HUES64 (cell line): ENCODE data around the gene IL1RAPL1.

Source experiments
- H3K27ac ChIP-seq: 2 replicates; pipeline ENCODE4 v1.7.0; 2013; ENCODE audit warnings: low read depth, low read length, inconsistent platforms
- H3K27me3 ChIP-seq: 2 replicates; pipeline ENCODE4 v1.6.1; 2013; ENCODE audit warnings: mild to moderate bottlenecking, low read length; ENCODE audit not compliant: insufficient read depth
- H3K36me3 ChIP-seq: 2 replicates; pipeline ENCODE4 v1.6.1; 2013; ENCODE audit warnings: mild to moderate bottlenecking, low read length; ENCODE audit not compliant: insufficient read depth
- H3K4me1 ChIP-seq: 2 replicates; pipeline ENCODE4 v1.6.1; 2013; ENCODE audit warnings: mild to moderate bottlenecking, low read length, moderate library complexity; ENCODE audit not compliant: insufficient read depth
- H3K4me3 ChIP-seq: 2 replicates; pipeline ENCODE4 v1.5.1; 2013; ENCODE audit warnings: mild to moderate bottlenecking, low read length, moderate library complexity
- H3K9ac ChIP-seq: 2 replicates; pipeline ENCODE4 v1.6.1; 2013; ENCODE audit warnings: mild to moderate bottlenecking, low read depth, low read length
- H3K9me3 ChIP-seq: 2 replicates; pipeline ENCODE4 v1.6.1; 2013; ENCODE audit warnings: low read depth, low read length; ENCODE audit not compliant: insufficient read depth
- WGBS: fragments of 150-250, 120-280 bp; methylation state at CpG from one replicate; pipeline ENCODE4 v1.1.7; 2013; ENCODE audit warnings: missing lambda C conversion rate; 5-methylcytosine and 5-hydroxymethylcytosine counted together

IL1RAPL1 gene

DNA sequence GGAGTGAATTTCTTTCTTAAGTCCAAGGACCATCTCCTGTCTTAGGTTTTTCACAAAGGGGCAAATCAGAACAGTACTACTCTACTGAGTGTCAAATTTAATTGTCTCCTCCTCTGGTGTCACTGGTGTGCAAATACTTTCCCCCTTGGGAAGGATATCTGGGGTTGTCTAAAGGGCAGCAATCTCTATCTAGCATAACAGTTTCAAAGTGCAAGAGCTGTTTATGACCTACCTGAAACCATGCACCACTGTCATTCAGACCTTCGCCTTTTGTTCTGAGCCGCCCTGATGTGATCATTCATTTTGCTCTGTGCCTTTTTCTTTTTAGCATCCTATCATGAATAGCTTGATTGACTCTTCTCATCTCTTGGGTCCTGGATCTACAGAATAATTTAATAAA lies 39.3 kb downstream of the IL1RAPL1 start:
- 88% methylated on average over 2 of the region's 2 CpGs for WGBS
- H3K4me1 ChIP-seq = peaks cover 23% of the 10 kb centered on the region

GRCh38 chrX:28628120-28628519 lies 40.9 kb downstream of the IL1RAPL1 start:
- Histone ChIP-seq H3K4me1 (peaks cover 23% of the 10 kb centered on the region), H3K27me3 (peaks cover 45% of the 10 kb centered on the region), H3K9me3 (no peaks in the 10 kb centered on the region), H3K4me3 (no peak overlapping the region), H3K36me3 (no peaks in the 10 kb centered on the region), H3K9ac (no peak overlapping the region), H3K27ac (no peak overlapping the region)

More for the DNA sequence above, 39.3 kb downstream of the IL1RAPL1 start:
- peaks cover 57% of the 10 kb centered on the region for H3K27me3 ChIP-seq
- no peak overlapping the region for H3K9ac ChIP-seq
- no peak overlapping the region for H3K27ac ChIP-seq
- no peaks in the 10 kb centered on the region for H3K9me3 ChIP-seq
- no peaks in the 10 kb centered on the region for H3K36me3 ChIP-seq
- no peak overlapping the region for H3K4me3 ChIP-seq

- Histone ChIP-seq H3K4me1 (peaks cover 30% of the 10 kb centered on the region), H3K9ac (no peak overlapping the region), H3K36me3 (no peaks in the 10 kb centered on the region), H3K27ac (peak overlapping the region; percentile 87; the same call in 1 of the 2 replicates), H3K9me3 (no peaks in the 10 kb centered on the region), H3K4me3 (no peak overlapping the region), H3K27me3 (no peaks in the 10 kb centered on the region)
- WGBS = 65% methylated on average over 2 of the region's 3 CpGs
Measured at GRCh38 chrX:28638775-28639174, 51.5 kb downstream of the IL1RAPL1 start.

- Histone ChIP-seq H3K4me1 (peaks cover 30% of the 10 kb centered on the region), H3K9ac (no peak overlapping the region), H3K9me3 (no peaks in the 10 kb centered on the region), H3K27me3 (no peaks in the 10 kb centered on the region), H3K4me3 (no peak overlapping the region), H3K27ac (peak overlapping the region; percentile 87; the same call in 1 of the 2 replicates), H3K36me3 (no peaks in the 10 kb centered on the region)
- 7% methylated on average over 2 of the region's 2 CpGs for WGBS
Measured at GRCh38 chrX:28639451-28639850, 52.2 kb downstream of the IL1RAPL1 start.

DNA sequence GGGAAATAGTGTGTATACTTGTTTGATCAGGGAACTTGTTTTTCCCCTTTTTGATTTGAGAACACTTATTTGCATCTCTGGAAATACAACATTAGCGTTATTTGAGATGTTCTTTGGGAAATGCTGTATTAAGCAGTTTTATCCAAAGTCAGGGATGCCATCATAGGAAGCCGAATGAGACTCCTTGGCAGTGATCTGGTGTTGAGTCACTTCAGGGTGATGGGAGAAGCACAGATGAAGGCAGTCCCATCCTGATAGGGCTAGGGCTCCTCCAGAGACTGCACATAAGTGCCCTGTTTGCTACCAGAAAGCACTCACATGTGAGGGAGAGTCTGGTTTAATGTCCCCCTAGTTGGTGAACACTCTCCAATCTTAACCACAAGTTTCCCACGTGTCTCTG lies 62.3 kb downstream of the IL1RAPL1 start:
- Histone ChIP-seq H3K36me3 (no peaks in the 10 kb centered on the region), H3K9ac (no peak overlapping the region), H3K27me3 (no peaks in the 10 kb centered on the region), H3K27ac (no peak overlapping the region), H3K4me3 (no peak overlapping the region), H3K9me3 (no peaks in the 10 kb centered on the region), H3K4me1 (0 out of 2 replicates have a peak, but pooled peaks cover 4% of the 10 kb centered on the region)
- 97% methylated on average over 2 of the region's 3 CpGs for WGBS

- no peaks in the 10 kb centered on the region for H3K9me3 ChIP-seq
- H3K27ac ChIP-seq = no peak overlapping the region
- no CpG with 5 or more reads among the region's 1 CpG for WGBS
- H3K36me3 ChIP-seq = no peaks in the 10 kb centered on the region
- no peak overlapping the region for H3K4me3 ChIP-seq
- H3K4me1 ChIP-seq = 0 out of 2 replicates have a peak, but pooled peaks cover 4% of the 10 kb centered on the region
- H3K27me3 ChIP-seq = no peaks in the 10 kb centered on the region
- H3K9ac ChIP-seq = no peak overlapping the region
Measured at GRCh38 chrX:28651186-28651585, 63.9 kb downstream of the IL1RAPL1 start.

GRCh38 chrX:28659269-28659668 lies 72.0 kb downstream of the IL1RAPL1 start:
- H3K27me3 ChIP-seq = no peaks in the 10 kb centered on the region
- H3K4me1 ChIP-seq = no peaks in the 10 kb centered on the region
- H3K36me3 ChIP-seq = no peaks in the 10 kb centered on the region
- H3K27ac ChIP-seq = no peak overlapping the region
- H3K4me3 ChIP-seq = no peak overlapping the region
- H3K9me3 ChIP-seq = no peaks in the 10 kb centered on the region
- no peak overlapping the region for H3K9ac ChIP-seq
- 95% methylated on average over 14 of the region's 23 CpGs for WGBS

- 93% methylated on average over 9 of the region's 10 CpGs for WGBS
- Histone ChIP-seq H3K4me3 (no peak overlapping the region), H3K9ac (no peak overlapping the region), H3K4me1 (no peaks in the 10 kb centered on the region), H3K27me3 (no peaks in the 10 kb centered on the region), H3K9me3 (no peaks in the 10 kb centered on the region), H3K36me3 (no peaks in the 10 kb centered on the region), H3K27ac (no peak overlapping the region)
Measured at GRCh38 chrX:28665778-28666177, 78.5 kb downstream of the IL1RAPL1 start.

DNA sequence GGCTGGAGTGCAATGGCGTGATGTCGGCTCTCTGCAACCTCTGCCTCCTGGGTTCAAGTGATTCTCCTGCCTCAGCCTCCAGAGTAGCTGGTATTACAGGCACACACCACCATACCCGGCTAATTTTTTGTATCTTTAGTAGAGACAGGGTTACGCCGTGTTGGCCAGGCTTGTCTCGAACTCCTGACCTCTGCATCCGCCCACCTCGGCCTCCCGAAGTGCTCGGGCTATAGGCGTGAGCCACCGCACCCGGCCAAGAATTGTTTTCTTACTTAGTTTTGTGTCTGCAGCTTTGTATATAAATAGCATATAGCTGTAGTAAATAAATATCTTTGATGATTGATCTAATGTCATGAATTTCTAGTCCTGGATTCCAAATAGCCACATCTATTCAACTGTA lies 81.1 kb downstream of the IL1RAPL1 start:
- H3K4me1 ChIP-seq = no peaks in the 10 kb centered on the region
- no peak overlapping the region for H3K27ac ChIP-seq
- H3K9ac ChIP-seq = no peak overlapping the region
- 89% methylated on average over 13 of the region's 13 CpGs for WGBS
- H3K36me3 ChIP-seq = no peaks in the 10 kb centered on the region
- no peaks in the 10 kb centered on the region for H3K9me3 ChIP-seq
- no peaks in the 10 kb centered on the region for H3K27me3 ChIP-seq
- no peak overlapping the region for H3K4me3 ChIP-seq

- no peak overlapping the region for H3K9ac ChIP-seq
- H3K36me3 ChIP-seq = no peaks in the 10 kb centered on the region
- H3K27me3 ChIP-seq = no peaks in the 10 kb centered on the region
- no peaks in the 10 kb centered on the region for H3K9me3 ChIP-seq
- WGBS = 97% methylated on average over 2 of the region's 4 CpGs
- no peaks in the 10 kb centered on the region for H3K4me1 ChIP-seq
- no peak overlapping the region for H3K4me3 ChIP-seq
- no peak overlapping the region for H3K27ac ChIP-seq
Measured at GRCh38 chrX:28668957-28669356, 81.7 kb downstream of the IL1RAPL1 start.

GRCh38 chrX:28670074-28670473 lies 82.8 kb downstream of the IL1RAPL1 start:
- 100% methylated on average over 2 of the region's 2 CpGs for WGBS
- H3K27me3 ChIP-seq = no peaks in the 10 kb centered on the region
- no peaks in the 10 kb centered on the region for H3K36me3 ChIP-seq
- H3K9me3 ChIP-seq = no peaks in the 10 kb centered on the region
- H3K4me1 ChIP-seq = no peaks in the 10 kb centered on the region
- no peak overlapping the region for H3K9ac ChIP-seq
- no peak overlapping the region for H3K27ac ChIP-seq
- H3K4me3 ChIP-seq = no peak overlapping the region

DNA sequence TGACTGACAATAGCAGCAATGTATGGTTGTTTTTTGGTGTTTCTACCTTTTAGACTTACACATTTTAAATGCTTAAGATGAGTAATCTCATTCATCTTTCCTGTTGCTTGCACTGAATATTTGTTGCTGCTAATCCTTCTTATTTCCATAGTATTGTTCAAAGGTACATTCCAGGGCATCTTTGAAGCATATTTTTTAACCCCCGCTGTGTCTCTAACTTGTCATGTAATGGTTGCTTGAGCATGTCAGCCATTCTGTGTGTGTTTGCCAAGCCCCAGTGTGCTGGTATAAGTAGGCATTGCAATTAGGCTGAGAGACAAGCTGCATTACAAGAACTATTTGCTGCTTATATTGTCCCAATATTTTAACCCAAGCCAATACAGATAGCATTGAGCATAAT lies 87.9 kb downstream of the IL1RAPL1 start:
- H3K9ac ChIP-seq = no peak overlapping the region
- no peaks in the 10 kb centered on the region for H3K36me3 ChIP-seq
- no peak overlapping the region for H3K4me3 ChIP-seq
- H3K4me1 ChIP-seq = no peaks in the 10 kb centered on the region
- H3K9me3 ChIP-seq = no peaks in the 10 kb centered on the region
- WGBS = 95% methylated on average over 1 of the region's 1 CpG
- no peaks in the 10 kb centered on the region for H3K27me3 ChIP-seq
- no peak overlapping the region for H3K27ac ChIP-seq
